HepG2 (cell line): ENCODE results near the gene ALOX15. TPM values are rescaled to one million over a fixed set of nuclear protein-coding genes. Genes with fewer than 3 reads are reported as not detected.

Experiments used
- ATAC-seq: fragments of 200-7000 bp; cut with Tn5 transposase; 3 replicates; pipeline ENCODE4 v1.9.1; 2020; ENCODE audit warnings: mild to moderate bottlenecking, moderate library complexity
- BruUV-seq: library from RNA; stranded (reverse); fragments of 400-500 nt; replicated peaks from 2 replicates; lab custom pipeline; 2021; lab: Mats Ljungman, UMichigan
- CTCF ChIA-PET: fragments of 300-600 bp; formaldehyde crosslinking; extraction: SDS; loops from one replicate; lab custom pipeline; 2021; ENCODE audit warnings: low total read pairs, inconsistent platforms, low intra/inter-chr PET ratio; lab: Yijun Ruan, JAX
- POLR2A ChIA-PET: fragments of 350-600 bp; sonication (Branson Sonifier 250); formaldehyde crosslinking; loops from one replicate; lab custom pipeline; 2020; ENCODE audit warnings: antibody characterized with exemption, inconsistent platforms; lab: Yijun Ruan, JAX
- DNase-seq: peaks from one replicate; pipeline ENCODE4 v3.0.0-alpha.2; 2015; ENCODE audit warnings: low spot score
- FAIRE-seq: peaks from 3 replicates; lab custom pipeline; 2011; peaks lifted over from hg19 to GRCh38; lab: Jason Lieb, UNC
- H2AFZ ChIP-seq: one replicate; pipeline ENCODE4 v1.6.1; 2011; ENCODE audit warnings: low read length, inconsistent platforms
- H3K27ac ChIP-seq: fragments of 300-600 bp; 3 replicates; pipeline ENCODE4 v1.8.0; 2011; ENCODE audit warnings: mixed run types, mild to moderate bottlenecking, mixed read lengths, low read length, inconsistent platforms; ENCODE audit not compliant: insufficient read depth; ENCODE audit errors: extremely low read length
- H3K27me3 ChIP-seq, 2 experiments: fragments of 200-600 bp in 1 of 2; 2 replicates in 1 of 2; 3 replicates in 1 of 2; pipeline versions ENCODE4 v1.6.0 to v1.8.0; 2011; ENCODE audit warnings: low read length in 2 of 2, mild to moderate bottlenecking in 2 of 2, moderate library complexity in 2 of 2, inconsistent platforms in 1 of 2; ENCODE audit not compliant: insufficient read depth in 2 of 2, control insufficient read depth in 1 of 2
- H3K36me3 ChIP-seq, 2 experiments: fragments of 200-600 bp in 1 of 2; replicated peaks in 1 of 2; 2 replicates in 1 of 2; 3 replicates in 1 of 2; pipeline versions ENCODE4 v1.5.1 to v1.8.0; 2011; ENCODE audit warnings: low read length in 2 of 2, inconsistent platforms in 1 of 2; ENCODE audit not compliant: insufficient read depth in 2 of 2, control insufficient read depth in 1 of 2
- H3K4me1 ChIP-seq: 2 replicates; pipeline ENCODE4 v1.5.1; 2012; ENCODE audit warnings: low read length, inconsistent platforms; ENCODE audit not compliant: insufficient read depth
- H3K4me2 ChIP-seq: 2 replicates; pipeline ENCODE4 v1.6.0; 2011; ENCODE audit warnings: low read depth, low read length, inconsistent platforms
- H3K4me3 ChIP-seq, 3 experiments: fragments of 200-600 bp in 1 of 3; sonication (generic), shearing (Covaris generic) in 1 of 3; replicated peaks in 1 of 3; 2 replicates each; pipeline ENCODE4 v1.5.1; 2011 to 2016; ENCODE audit warnings: low read length in 3 of 3, inconsistent platforms in 2 of 3, low read depth in 2 of 3, mild to moderate bottlenecking in 2 of 3, control low read depth in 1 of 3, mixed read lengths in 1 of 3; ENCODE audit not compliant: insufficient read depth in 1 of 3
- H3K79me2 ChIP-seq: one replicate; pipeline ENCODE4 v1.6.1; 2011; ENCODE audit warnings: low read length, inconsistent platforms; ENCODE audit not compliant: insufficient read depth
- H3K9ac ChIP-seq: 2 replicates; pipeline ENCODE4 v1.6.0; 2011; ENCODE audit warnings: mild to moderate bottlenecking, low read depth, low read length, inconsistent platforms; ENCODE audit not compliant: insufficient read depth
- H3K9me3 ChIP-seq: 2 replicates; pipeline ENCODE4 v1.5.1; 2012; ENCODE audit warnings: mild to moderate bottlenecking, low read length
- H4K20me1 ChIP-seq: 2 replicates; pipeline ENCODE4 v1.6.0; 2011; ENCODE audit warnings: inconsistent platforms, mild to moderate bottlenecking, low read length, moderate library complexity; ENCODE audit not compliant: insufficient read depth
- HDAC2 ChIP-seq: sonication (generic); formaldehyde crosslinking; IDR thresholded peaks from 2 replicates; pipeline ENCODE4 v1.4.0; 2020; ENCODE audit warnings: missing genetic modification reagents
- HNRNPLL ChIP-seq: fragments of 200-400 bp; formaldehyde crosslinking; IDR thresholded peaks from 2 replicates; pipeline ENCODE4 v1.6.1; 2017; ENCODE audit warnings: mild to moderate bottlenecking, low read depth, low read length; ENCODE audit not compliant: poor library complexity, severe bottlenecking
- KLF12 ChIP-seq: sonication (generic); formaldehyde crosslinking; IDR thresholded peaks from 2 replicates; pipeline ENCODE4 v1.4.0; 2020; ENCODE audit warnings: missing genetic modification reagents, borderline replicate concordance
- MBNL3 ChIP-seq: fragments of 250-450 bp; sonication (Bioruptor Pico); conservative IDR thresholded peaks from 2 replicates; pipeline ENCODE4 v1.8.0; 2022; ENCODE audit warnings: mild to moderate bottlenecking, inconsistent platforms
- ZNF644 ChIP-seq: IDR thresholded peaks from 2 replicates; pipeline ENCODE4 v1.6.1; 2016; ENCODE audit warnings: low read depth
- WGBS: methylation state at CpG from one replicate; pipeline ENCODE4 v1.1.6; 2017; ENCODE audit warnings: low lambda C conversion rate; 5-methylcytosine and 5-hydroxymethylcytosine counted together
- in situ Hi-C: cut with HindIII; loops from 2 replicates; pipeline ENCODE4 v1.10.0; 2017; ENCODE audit warnings: low pct_unique_long_range_greater_than_20kb; ENCODE audit not compliant: extremely low pct_ligation_motif_present
- intact Hi-C: fragments of 100-400 bp; cut with micrococcal nuclease; formaldehyde crosslinking; loops from one replicate; pipeline ENCODE4 v1.10.0; 2022; ENCODE audit not compliant: unreplicated experiment
- polyA plus RNA-seq, 8 experiments: library from polyadenylated mRNA; depleted of rRNA in 3 of 8; stranded (reverse) in 7 of 8; unstranded in 1 of 8; fragments of >200 nt; fragmentation: Illumina TruSeq in 4 of 8; extraction: Trizol in 4 of 8; gene quantifications; 2 replicates each; pipeline versions ENCODE4 v1.2.1 to v1.2.3, GENCODE V29; 2011 to 2016; ENCODE audit warnings: low read depth in 4 of 8, missing spikeins in 1 of 8, mixed read lengths in 1 of 8; ENCODE audit not compliant: insufficient read depth in 1 of 8
- total RNA-seq, 5 experiments: library from RNA; depleted of rRNA; stranded (reverse); fragments of >200 nt; fragmentation: Illumina TruSeq; extraction: Trizol; gene quantifications; 2 replicates each; pipeline ENCODE4 v1.2.3, GENCODE V29; 2016; ENCODE audit warnings: low read depth in 1 of 5
- TF ChIP-seq, protein P1 (sequence below): sonication (generic); formaldehyde crosslinking; IDR thresholded peaks from 2 replicates; pipeline ENCODE4 v1.8.0; 2022; ENCODE audit warnings: mild to moderate bottlenecking, missing genetic modification reagents; ENCODE audit not compliant: insufficient replicate concordance

Gene ALOX15
- total and polyA plus RNA-seq, 2 of the 13 experiments (the other 11 are each of a cell fraction or from before 2014, with no cell fraction given): 0.04 TPM; not detected in 1

DNA sequence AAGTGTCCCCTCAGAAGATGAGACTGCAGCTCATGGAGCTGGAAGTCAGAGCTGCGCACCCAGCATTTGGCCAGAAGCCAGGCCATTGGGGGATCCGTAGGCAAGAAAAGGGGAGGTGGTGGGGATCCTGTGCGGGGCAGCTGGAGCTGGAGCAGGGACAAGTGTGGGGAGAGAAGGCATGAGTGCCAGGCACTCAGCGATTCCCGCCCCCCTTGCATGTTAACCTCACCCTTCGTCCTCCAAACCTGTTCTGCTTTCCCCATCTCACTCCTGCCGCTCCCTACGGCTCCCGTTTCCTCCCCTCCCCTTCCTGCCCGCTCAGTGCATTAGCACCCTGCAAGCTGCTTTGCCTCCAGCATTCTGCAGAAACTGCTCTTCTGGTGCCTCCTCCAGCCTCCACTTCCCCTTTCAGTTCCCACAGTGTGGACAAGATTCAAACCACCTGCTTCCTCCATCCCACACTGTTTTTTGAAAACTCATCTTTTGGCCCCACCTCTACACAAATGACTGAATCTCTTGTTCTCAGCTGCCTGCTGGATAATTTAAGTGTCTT lies 5.6 kb downstream of the ALOX15 start:
- POLR2A ChIA-PET: no interaction called here
- CTCF ChIA-PET: interaction anchor here (0.5 kb wide), 1 partner anchor 10 kb away, joined by 3 read pairs; no protein-coding TSS in a partner anchor
- ATAC-seq: no peak
- FAIRE-seq: no peak
- in situ Hi-C loops: no loop called here
- Histone ChIP-seq H3K4me3 (no peak overlapping the region), H3K36me3 (no peaks in the 10 kb centered on the region), H3K4me2 (no peak overlapping the region), H3K27ac (no peak overlapping the region), H3K9ac (no peak overlapping the region), H3K79me2 (no peaks in the 10 kb centered on the region), H3K9me3 (no peaks in the 10 kb centered on the region), H4K20me1 (no peaks in the 10 kb centered on the region), H2AFZ (no peak overlapping the region), H3K27me3 (peaks cover 10 to 35% of the 10 kb centered on the region in 2 experiments; a peak in 4 of 5 replicates), H3K4me1 (no peaks in the 10 kb centered on the region)
- TF ChIP-seq, protein P1, sequence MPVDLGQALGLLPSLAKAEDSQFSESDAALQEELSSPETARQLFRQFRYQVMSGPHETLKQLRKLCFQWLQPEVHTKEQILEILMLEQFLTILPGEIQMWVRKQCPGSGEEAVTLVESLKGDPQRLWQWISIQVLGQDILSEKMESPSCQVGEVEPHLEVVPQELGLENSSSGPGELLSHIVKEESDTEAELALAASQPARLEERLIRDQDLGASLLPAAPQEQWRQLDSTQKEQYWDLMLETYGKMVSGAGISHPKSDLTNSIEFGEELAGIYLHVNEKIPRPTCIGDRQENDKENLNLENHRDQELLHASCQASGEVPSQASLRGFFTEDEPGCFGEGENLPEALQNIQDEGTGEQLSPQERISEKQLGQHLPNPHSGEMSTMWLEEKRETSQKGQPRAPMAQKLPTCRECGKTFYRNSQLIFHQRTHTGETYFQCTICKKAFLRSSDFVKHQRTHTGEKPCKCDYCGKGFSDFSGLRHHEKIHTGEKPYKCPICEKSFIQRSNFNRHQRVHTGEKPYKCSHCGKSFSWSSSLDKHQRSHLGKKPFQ (CRISPR knock-in tag): no peak
- TF ChIP-seq HNRNPLL (no peak), ZNF644 (no peak), MBNL3 (CRISPR knock-in tag) (no peak), KLF12 (CRISPR knock-in tag) (no peak)
- no TSS peak for BruUV-seq
- 33% methylated on average over 9 of the region's 10 CpGs for WGBS
- intact Hi-C loops: no loop called here
- no peak for DNase-seq

DNA sequence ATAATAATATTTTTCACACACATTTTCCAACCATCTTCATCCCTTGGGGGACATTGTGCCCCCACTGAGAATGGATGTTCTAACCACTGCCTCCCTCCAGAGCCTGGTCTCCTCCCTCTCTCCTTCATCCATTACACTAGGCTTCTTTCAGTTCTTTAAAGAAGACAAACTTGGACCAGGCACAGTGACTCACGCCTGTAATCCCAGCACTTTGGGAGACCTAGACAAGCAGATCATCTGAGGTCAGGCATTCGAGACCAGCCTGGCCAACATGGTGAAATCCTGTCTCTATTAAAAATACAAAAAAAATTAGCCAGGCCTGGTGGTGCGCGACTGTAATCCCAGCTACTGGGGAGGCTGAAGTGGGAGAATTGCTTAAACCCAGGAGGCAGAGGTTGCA lies 6.5 kb downstream of the ALOX15 start:
- Histone ChIP-seq H3K4me2 (no peak overlapping the region), H3K9me3 (no peaks in the 10 kb centered on the region), H3K4me1 (no peaks in the 10 kb centered on the region), H3K4me3 (no peak overlapping the region), H2AFZ (no peak overlapping the region), H3K36me3 (no peaks in the 10 kb centered on the region), H3K27me3 (peaks cover 10 to 35% of the 10 kb centered on the region in 2 experiments; a peak in 4 of 5 replicates), H3K79me2 (no peaks in the 10 kb centered on the region), H3K9ac (no peak overlapping the region), H3K27ac (no peak overlapping the region), H4K20me1 (no peaks in the 10 kb centered on the region)
- WGBS: 35% methylated on average over 4 of the region's 4 CpGs
- POLR2A ChIA-PET: no interaction called here
- intact Hi-C loops: no loop called here
- no TSS peak for BruUV-seq
- FAIRE-seq (no peak), DNase-seq (no peak), ATAC-seq (no peak)
- no peak for TF ChIP-seq HDAC2
- in situ Hi-C loops: no loop called here
- CTCF ChIA-PET: no interaction called here
